ENCODE data around the gene LGALS9. TPM values are rescaled to one million over a fixed set of nuclear protein-coding genes. Genes with fewer than 3 reads are reported as not detected.

LGALS9 gene
- polyA plus RNA-seq, 1 donor from 2014 or later = not detected

GRCh38 chr17:27593232-27593856, 37.6 kb upstream of the LGALS9 start:
- Histone ChIP-seq H3K27me3 (ENCODE audit: insufficient read depth, low read depth, low read length) (no peaks in the 10 kb centered on the region), H3K79me2 (replicated peaks; ENCODE audit: insufficient read depth, low read length) (no peaks in the 10 kb centered on the region), H3K9me2 (ENCODE audit: insufficient read depth, low read length) (no peaks in the 10 kb centered on the region), H4K20me1 (ENCODE audit: insufficient read depth) (no peaks in the 10 kb centered on the region), H2AFZ (ENCODE audit: low read depth, low read length) (no peak overlapping the region), H3F3A (ENCODE audit: insufficient read depth, low read length, poor library complexity, severe bottlenecking) (no peaks in the 10 kb centered on the region), H3K9ac (ENCODE audit: low read length) (no peak overlapping the region), H3K36me3 (ENCODE audit: insufficient read depth, low read length) (no peaks in the 10 kb centered on the region), H3K9me3 (ENCODE audit: low read length) (no peaks in the 10 kb centered on the region), H3K4me3 (ENCODE audit: low read length) (no peak overlapping the region), H3K4me2 (ENCODE audit: low read length) (no peak overlapping the region), H3K27ac (ENCODE audit: low read length) (no peak overlapping the region)
- no peak for TF ChIP-seq POLR2AphosphoS5 (IDR thresholded peaks at IDR 0.05)
- TF ChIP-seq EP300 (conservative IDR thresholded peaks at IDR 0.05; ENCODE audit: poor library complexity, severe bottlenecking) = no peak
- TF ChIP-seq RAD21 (conservative IDR thresholded peaks at IDR 0.05) = no peak
- no peak for TF ChIP-seq REST (IDR thresholded peaks at IDR 0.05; ENCODE audit: borderline replicate concordance)
- no peak for TF ChIP-seq MXI1 (conservative IDR thresholded peaks at IDR 0.05; ENCODE audit: poor library complexity, severe bottlenecking)
- no peak for TF ChIP-seq TAF1 (IDR thresholded peaks at IDR 0.05; ENCODE audit: low read depth)
- no peak for TF ChIP-seq EZH2 (IDR thresholded peaks at IDR 0.05; ENCODE audit: borderline replicate concordance, insufficient read depth, low read length, poor library complexity, severe bottlenecking)
- no peak for TF ChIP-seq CTCF (IDR thresholded peaks at IDR 0.05; ENCODE audit: poor library complexity, severe bottlenecking)
- TF ChIP-seq SMC3 (conservative IDR thresholded peaks at IDR 0.05; ENCODE audit: poor library complexity) = no peak

DNA sequence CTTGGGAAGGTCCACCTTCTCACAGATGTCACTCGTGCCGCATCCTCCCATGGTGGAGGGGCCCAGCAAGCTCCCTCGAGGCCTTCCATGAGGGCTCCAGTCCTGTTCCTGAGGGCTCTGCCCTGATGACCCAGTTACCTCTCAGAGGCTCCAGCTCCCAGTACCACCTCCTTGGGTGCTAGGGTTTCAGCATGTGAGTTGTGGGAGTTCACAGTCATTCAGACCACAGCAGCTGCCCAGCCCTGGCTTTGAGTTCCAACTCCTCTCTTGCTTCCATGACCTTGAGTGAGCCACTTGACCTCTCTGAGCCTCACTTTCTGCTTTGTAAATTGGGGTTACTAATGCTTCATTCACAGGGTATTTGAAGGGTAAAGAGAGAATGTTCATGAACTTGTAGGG, 37.1 kb upstream of the LGALS9 start:
- Histone ChIP-seq H3K4me2 (ENCODE audit: low read length) (no peak overlapping the region), H3K4me3 (ENCODE audit: low read length) (no peak overlapping the region), H2AFZ (ENCODE audit: low read depth, low read length) (no peak overlapping the region), H3K27me3 (ENCODE audit: insufficient read depth, low read depth, low read length) (no peaks in the 10 kb centered on the region), H3F3A (ENCODE audit: insufficient read depth, low read length, poor library complexity, severe bottlenecking) (no peaks in the 10 kb centered on the region), H4K20me1 (ENCODE audit: insufficient read depth) (no peaks in the 10 kb centered on the region), H3K79me2 (replicated peaks; ENCODE audit: insufficient read depth, low read length) (no peaks in the 10 kb centered on the region), H3K9me3 (ENCODE audit: low read length) (no peaks in the 10 kb centered on the region), H3K27ac (ENCODE audit: low read length) (no peak overlapping the region), H3K36me3 (ENCODE audit: insufficient read depth, low read length) (no peaks in the 10 kb centered on the region), H3K9ac (ENCODE audit: low read length) (no peak overlapping the region), H3K9me2 (ENCODE audit: insufficient read depth, low read length) (no peaks in the 10 kb centered on the region)
- TF ChIP-seq SMC3 (conservative IDR thresholded peaks at IDR 0.05; ENCODE audit: poor library complexity) = no peak
- TF ChIP-seq REST (IDR thresholded peaks at IDR 0.05; ENCODE audit: borderline replicate concordance) = no peak
- TF ChIP-seq CTCF (IDR thresholded peaks at IDR 0.05; ENCODE audit: poor library complexity, severe bottlenecking) = no peak

Measured in neural cell (in vitro differentiated cells).